Psoas muscle (tissue), 8 donors: ENCODE results near the gene FLAD1. TPM values are rescaled to one million over a fixed set of nuclear protein-coding genes. Genes with fewer than 3 reads are reported as not detected.

Experiments used
- ATAC-seq, 4 donors: fragments of 200-7000 bp; cut with Tn5 transposase; one replicate each; pipeline ENCODE4 v1.9.1; 2020; ENCODE audit warnings: moderate library complexity in 3 of 4, mild to moderate bottlenecking in 2 of 4
- DNase-seq, 2 donors: peaks; one replicate each; pipeline ENCODE4 v3.0.0-alpha.2; 2020
- H3K27ac ChIP-seq: fragments of 200-600 bp; one replicate; pipeline ENCODE4 v1.8.0; 2022
- H3K27me3 ChIP-seq, 3 donors: fragments of 200-600 bp in 1 of 3; one replicate each; pipeline versions ENCODE4 v1.6.1 to v1.8.0; 2013 to 2022; ENCODE audit warnings: low read length in 2 of 3, mild to moderate bottlenecking in 2 of 3, moderate library complexity in 1 of 3; ENCODE audit not compliant: insufficient read depth in 3 of 3
- H3K36me3 ChIP-seq, 2 donors: fragments of 200-600 bp in 1 of 2; one replicate each; pipeline versions ENCODE4 v1.6.1 to v1.8.0; 2013 to 2022; ENCODE audit warnings: low read depth in 1 of 2, mild to moderate bottlenecking in 1 of 2, moderate library complexity in 1 of 2; ENCODE audit not compliant: insufficient read depth in 1 of 2
- H3K4me1 ChIP-seq: fragments of 200-600 bp; one replicate; pipeline ENCODE4 v1.8.0; 2022
- H3K4me3 ChIP-seq: fragments of 200-600 bp; one replicate; pipeline ENCODE4 v1.8.0; 2022; ENCODE audit warnings: mild to moderate bottlenecking
- H3K9me3 ChIP-seq: fragments of 200-600 bp; one replicate; pipeline ENCODE4 v1.8.0; 2022
- WGBS, 3 donors: extraction: QIAGEN DNeasy Blood & Tissue Kit; methylation state at CpG; one replicate each; pipeline versions ENCODE4 v1.1.6 to v1.1.7; 2013; 5-methylcytosine and 5-hydroxymethylcytosine counted together
- intact Hi-C, 2 donors: fragments of 100-400 bp; cut with DNase I; formaldehyde crosslinking; loops; one replicate each; pipeline versions ENCODE4 v1.11.0 to v1.14.2; 2022
- polyA plus RNA-seq, 3 donors: library from polyadenylated mRNA; stranded (reverse); fragments of 200-250 nt; gene quantifications; one replicate each; pipeline ENCODE4 v1.2.3, GENCODE V29; 2013
- total RNA-seq, 4 donors: library from RNA; stranded (reverse); fragmentation: NEBNext Ultra II Directional in 2 of 4; extraction: Animal tissue kit (Norgen Biotek cat#: 25700) in 2 of 4; gene quantifications; one replicate each; pipeline versions ENCODE4 v1.2.1 to v1.2.4, GENCODE V29; 2021 to 2023
- TF ChIP-seq, protein P1 (sequence below): fragments of 200-600 bp; IDR thresholded peaks from one replicate; pipeline ENCODE4 v1.8.0; 2022; ENCODE audit warnings: antibody characterized with exemption
- donor health status: healthy with polysubstance abuse.
- donor health status: DM: no; HTN: no; CAD: no; lungs with moderate emphysema.
- donor health status: Bipolar disorder and iron deficiency.
- donor health status: healthy.
- donor health status: DM: yes; HTN: yes; CAD: no.
- donor health status: DM: no; HTN: no; CAD: no.
- donor health status: DM: no; HTN: no; CAD: no.
- donor health status: DM: yes; HTN: yes; CAD: no.

The FLAD1 gene
- total and polyA plus RNA-seq, 7 donors: 24.5 to 52.7 (median 34.9) TPM

DNA sequence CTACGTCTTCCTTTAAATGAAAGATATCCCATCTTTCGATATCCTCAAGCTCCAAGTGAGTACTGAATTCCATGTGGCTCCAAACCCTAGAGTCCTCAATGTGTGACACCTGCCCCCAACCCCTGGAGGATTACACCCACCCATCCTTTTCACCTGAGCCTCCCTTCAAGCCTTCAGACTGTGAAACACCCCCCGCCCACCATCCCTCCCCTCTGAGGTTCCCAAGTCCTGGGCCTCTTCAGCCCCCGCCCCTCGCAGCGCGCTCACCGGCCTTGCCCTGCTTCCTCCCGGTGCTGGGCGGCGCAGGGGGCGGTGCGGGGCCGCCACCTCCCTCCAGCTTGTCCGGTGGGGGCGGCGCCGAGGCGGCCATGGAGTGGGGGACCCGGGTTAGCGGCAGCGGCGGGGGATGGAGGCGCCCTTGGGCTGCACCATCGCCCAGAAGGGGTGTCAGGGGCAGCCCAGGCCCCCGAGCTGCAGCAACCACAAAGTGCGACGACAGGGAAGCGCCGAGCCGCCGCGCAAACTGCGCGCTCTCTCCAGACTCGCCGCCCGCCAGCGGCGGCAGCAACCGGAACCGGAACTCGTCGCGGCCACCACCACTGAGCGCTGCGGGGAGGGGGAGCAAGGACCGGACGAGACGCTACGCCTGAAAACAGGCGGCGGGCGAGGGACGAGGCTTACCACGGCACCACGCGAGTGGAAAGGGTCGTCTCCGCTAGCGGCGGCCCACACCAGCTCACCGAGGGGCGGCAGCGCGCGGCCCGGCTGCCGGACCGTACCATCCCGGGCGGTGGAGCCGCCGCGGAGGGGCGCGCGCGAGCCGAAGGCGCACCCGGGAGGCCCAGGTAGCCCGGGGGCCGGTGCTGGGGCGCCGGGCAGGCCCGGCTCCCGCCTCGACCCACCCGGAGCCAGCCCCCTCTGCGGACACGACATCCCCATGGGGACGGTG is 21.7 kb upstream of the FLAD1 start, which contains the start of gene PYGO2:
PYGO2 (minus strand) TSS at position 576 of the 949 bp plus-strand sequence; CDS start at position 370, 206 bp downstream.
- H3K27me3 ChIP-seq: no peaks in the 10 kb centered on the region
- intact Hi-C loops: loop anchor here (2.0 to 5.0 kb wide), 2 partner anchors 41 to 55 kb away; partner anchors contain the start of gene ZBTB7B (in 1 of the 2)
- ATAC-seq: peak; percentile 82 to 86 (median 83)

DNA sequence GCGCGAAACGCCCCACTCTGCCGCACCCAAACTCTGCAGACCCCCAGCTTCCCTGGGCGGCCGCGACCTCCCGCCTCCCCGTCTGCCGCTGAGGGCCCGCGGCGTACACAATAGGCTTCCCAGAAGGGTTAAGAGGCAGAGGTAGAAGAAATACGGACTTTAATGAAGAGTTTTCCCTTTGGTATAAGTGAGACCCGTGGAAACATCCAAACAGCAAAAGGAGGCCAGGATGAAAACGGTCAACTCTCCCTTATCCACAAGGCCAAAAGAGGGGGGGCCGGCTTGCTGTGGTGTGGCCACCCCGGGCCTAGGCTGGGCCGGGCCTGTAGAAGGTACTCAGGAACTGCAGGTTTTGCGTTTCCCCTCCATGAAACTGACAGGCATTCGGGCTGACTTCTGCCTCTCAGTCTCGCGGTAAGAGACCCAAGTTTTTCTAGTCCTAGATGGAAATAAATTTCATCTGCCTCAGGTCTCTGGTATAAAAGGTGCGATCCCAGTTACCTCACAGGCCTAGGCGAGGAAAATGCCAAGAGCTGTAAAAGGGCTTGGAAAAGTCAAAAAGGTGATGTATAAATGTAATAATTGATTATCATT is 20.9 kb upstream of the FLAD1 start:
- peaks cover 29% of the 10 kb centered on the region for H3K4me1 ChIP-seq
- H3K36me3 ChIP-seq: peaks cover 0 to 64% of the 10 kb centered on the region in 2 donors

More for the DNA sequence above, 21.7 kb upstream of the FLAD1 start, which contains the start of gene PYGO2:
- peaks cover 30% of the 10 kb centered on the region for H3K4me1 ChIP-seq
- TF ChIP-seq, protein P1, sequence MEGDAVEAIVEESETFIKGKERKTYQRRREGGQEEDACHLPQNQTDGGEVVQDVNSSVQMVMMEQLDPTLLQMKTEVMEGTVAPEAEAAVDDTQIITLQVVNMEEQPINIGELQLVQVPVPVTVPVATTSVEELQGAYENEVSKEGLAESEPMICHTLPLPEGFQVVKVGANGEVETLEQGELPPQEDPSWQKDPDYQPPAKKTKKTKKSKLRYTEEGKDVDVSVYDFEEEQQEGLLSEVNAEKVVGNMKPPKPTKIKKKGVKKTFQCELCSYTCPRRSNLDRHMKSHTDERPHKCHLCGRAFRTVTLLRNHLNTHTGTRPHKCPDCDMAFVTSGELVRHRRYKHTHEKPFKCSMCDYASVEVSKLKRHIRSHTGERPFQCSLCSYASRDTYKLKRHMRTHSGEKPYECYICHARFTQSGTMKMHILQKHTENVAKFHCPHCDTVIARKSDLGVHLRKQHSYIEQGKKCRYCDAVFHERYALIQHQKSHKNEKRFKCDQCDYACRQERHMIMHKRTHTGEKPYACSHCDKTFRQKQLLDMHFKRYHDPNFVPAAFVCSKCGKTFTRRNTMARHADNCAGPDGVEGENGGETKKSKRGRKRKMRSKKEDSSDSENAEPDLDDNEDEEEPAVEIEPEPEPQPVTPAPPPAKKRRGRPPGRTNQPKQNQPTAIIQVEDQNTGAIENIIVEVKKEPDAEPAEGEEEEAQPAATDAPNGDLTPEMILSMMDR: peak; percentile 72
- peak within 1 kb of the TSS; percentile 76 for H3K4me3 ChIP-seq
- no peaks in the 10 kb centered on the region for H3K9me3 ChIP-seq
- DNase-seq: peak; percentile 84 to 90
- WGBS, 3 donors: 0% methylated on average over 57 to 93 of the region's 93 CpGs
- peak within 1 kb of the TSS; percentile 93 for H3K27ac ChIP-seq
- peaks cover 0 to 56% of the 10 kb centered on the region in 2 donors for H3K36me3 ChIP-seq

DNA sequence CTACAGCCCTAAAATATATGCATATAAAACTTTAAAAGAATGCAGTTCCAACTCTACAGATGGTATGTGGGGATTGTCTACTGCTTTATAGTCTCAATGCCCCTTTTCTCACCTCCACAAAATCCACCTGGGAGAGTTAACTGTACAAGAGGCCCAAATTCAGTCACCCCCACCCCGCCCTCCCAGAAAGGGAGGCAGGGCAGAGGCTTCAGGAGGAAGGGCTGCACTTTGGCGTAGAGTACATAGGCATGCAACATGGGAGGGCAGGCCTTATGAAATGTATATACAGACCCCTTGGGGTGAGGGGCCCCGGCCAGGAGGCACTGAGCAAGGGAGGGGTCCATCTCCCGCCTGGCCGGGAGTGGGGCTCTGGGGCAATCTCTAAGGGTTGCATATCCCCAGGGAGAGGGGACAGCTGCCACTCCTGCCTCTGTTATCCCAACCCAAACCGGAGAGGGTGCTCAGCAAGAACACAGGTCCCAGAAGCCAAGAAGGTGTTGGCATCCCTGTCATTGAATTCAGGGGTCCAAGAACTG is 20.3 kb upstream of the FLAD1 start:
- WGBS, 3 donors: 49 to 61% (median 58%) methylated on average over 6 of the region's 6 CpGs
- ATAC-seq (no peak), DNase-seq (peak; percentile 12 to 51)
- intact Hi-C loops: loop anchor here (2.0 to 5.0 kb wide), 2 partner anchors 39 to 54 kb away; partner anchors contain the start of gene ZBTB7B (in 1 of the 2)
- H3K27ac ChIP-seq: peak overlapping the region; percentile 93
- H3K4me1 ChIP-seq: peaks cover 30% of the 10 kb centered on the region
- peaks cover 0 to 70% of the 10 kb centered on the region in 2 donors for H3K36me3 ChIP-seq
- TF ChIP-seq, protein P1: no peak
- peak overlapping the region; percentile 76 for H3K4me3 ChIP-seq
- no peaks in the 10 kb centered on the region for H3K9me3 ChIP-seq
- H3K27me3 ChIP-seq: no peaks in the 10 kb centered on the region

More for the DNA sequence above, 20.9 kb upstream of the FLAD1 start:
- 2 to 6% (median 2%) methylated on average over 22 to 25 of the region's 25 CpGs for WGBS, 3 donors
- H3K4me3 ChIP-seq: peak overlapping the region; percentile 76
- H3K9me3 ChIP-seq: no peaks in the 10 kb centered on the region
- H3K27ac ChIP-seq: peak overlapping the region; percentile 93
- ATAC-seq (peak in 3 of 4 donors; percentile 2 to 39 (median 25)), DNase-seq (peak in 1 of 2 donors; percentile 40)
- intact Hi-C loops: loop anchor here (2.0 to 5.0 kb wide), 2 partner anchors 40 to 55 kb away; partner anchors contain the start of gene ZBTB7B (in 1 of the 2)
- TF ChIP-seq, protein P1: no peak
- H3K27me3 ChIP-seq: no peaks in the 10 kb centered on the region

DNA sequence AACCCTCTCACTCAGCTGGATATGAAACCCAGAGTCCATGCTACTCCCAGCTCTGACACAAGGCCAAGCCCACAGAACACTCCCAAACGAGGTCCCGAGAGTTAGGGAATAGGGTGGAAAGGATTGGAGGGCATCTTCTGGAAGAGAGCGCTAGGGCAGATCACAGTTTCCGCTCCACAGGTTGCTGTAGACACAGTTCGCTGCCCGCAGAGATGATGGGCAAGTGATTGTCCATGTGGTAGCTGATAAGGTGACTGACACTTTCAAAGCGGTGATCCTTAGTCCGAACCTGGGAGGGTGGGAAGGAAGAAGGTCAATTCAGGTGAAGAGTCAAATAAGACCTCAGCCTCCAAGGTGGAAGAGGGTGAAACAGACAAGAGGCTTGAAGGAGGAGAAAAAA is 19.5 kb upstream of the FLAD1 start:
- H3K4me1 ChIP-seq: peaks cover 30% of the 10 kb centered on the region
- no peaks in the 10 kb centered on the region for H3K27me3 ChIP-seq
- TF ChIP-seq, protein P1: no peak
- H3K4me3 ChIP-seq: peak overlapping the region; percentile 76
- H3K36me3 ChIP-seq: peaks cover 0 to 69% of the 10 kb centered on the region in 2 donors
- 74 to 84% (median 75%) methylated on average over 8 of the region's 8 CpGs for WGBS, 3 donors
- intact Hi-C loops: loop anchor here (2.0 to 5.0 kb wide), 2 partner anchors 39 to 53 kb away; partner anchors contain the start of gene ZBTB7B (in 1 of the 2)
- H3K27ac ChIP-seq: peak overlapping the region; percentile 23
- ATAC-seq: no peak
- peak; percentile 4 to 33 for DNase-seq
- H3K9me3 ChIP-seq: no peaks in the 10 kb centered on the region
